Putamen (tissue), 1 donor: ENCODE measurements around the gene EFL1.
A peak's percentile ranks its signal among the peaks of the same experiment; 100 is the strongest.
"Not testable (repeated sequence)": the region's sequence is repeated elsewhere in the genome, so short reads cannot be mapped to it uniquely, and the experiment has no call there.

Source experiments
- DNase-seq: peaks from one replicate; pipeline ENCODE4 v3.0.0-alpha.2; 2016; ENCODE audit warnings: low spot score

Gene EFL1

GRCh38 chr15:82196353-82196752 lies 66.2 kb downstream of the EFL1 start:
- DNase-seq = no peak

GRCh38 chr15:82195818-82196217 lies 66.7 kb downstream of the EFL1 start:
- DNase-seq = not testable (repeated sequence)

- not testable (repeated sequence) for DNase-seq
Observed at GRCh38 chr15:82194488-82194887, 68.0 kb downstream of the EFL1 start.

GRCh38 chr15:82193435-82193834 lies 69.1 kb downstream of the EFL1 start:
- DNase-seq = not testable (repeated sequence)

GRCh38 chr15:82192394-82192793 lies 70.1 kb downstream of the EFL1 start:
- not testable (repeated sequence) for DNase-seq

- no peak for DNase-seq
Observed at GRCh38 chr15:82186719-82187406, 75.7 kb downstream of the EFL1 start.

- DNase-seq = no peak
Observed at GRCh38 chr15:82186161-82186560, 76.4 kb downstream of the EFL1 start.

GRCh38 chr15:82184776-82185175 lies 77.8 kb downstream of the EFL1 start:
- DNase-seq = peak; percentile 42

GRCh38 chr15:82184355-82184754 lies 78.2 kb downstream of the EFL1 start:
- DNase-seq = no peak

GRCh38 chr15:82183121-82184031 lies 79.2 kb downstream of the EFL1 start:
- peak; percentile 49 for DNase-seq

GRCh38 chr15:82181371-82181770 lies 81.2 kb downstream of the EFL1 start:
- no peak for DNase-seq

- DNase-seq = no peak
Observed at GRCh38 chr15:82178061-82178460, 84.5 kb downstream of the EFL1 start.

GRCh38 chr15:82177291-82178010 lies 85.1 kb downstream of the EFL1 start:
- DNase-seq = no peak

- DNase-seq = no peak
Observed at GRCh38 chr15:82176542-82176941, 86.0 kb downstream of the EFL1 start.

- no peak for DNase-seq
Observed at GRCh38 chr15:82174471-82175235, 87.9 kb downstream of the EFL1 start.

- no peak for DNase-seq
Observed at GRCh38 chr15:82173108-82173507, 89.4 kb downstream of the EFL1 start.

- DNase-seq = no peak
Observed at GRCh38 chr15:82172506-82172905, 90.0 kb downstream of the EFL1 start.

GRCh38 chr15:82168757-82169156 lies 93.8 kb downstream of the EFL1 start:
- no peak for DNase-seq

- DNase-seq = no peak
Observed at GRCh38 chr15:82168296-82168695, 94.2 kb downstream of the EFL1 start.

- DNase-seq = no peak
Observed at GRCh38 chr15:82165948-82166376, 96.6 kb downstream of the EFL1 start.

GRCh38 chr15:82159922-82160321 lies 102.6 kb downstream of the EFL1 start:
- no peak for DNase-seq

- no peak for DNase-seq
Observed at GRCh38 chr15:82158811-82159210, 103.7 kb downstream of the EFL1 start.
